Measurements from ENCODE around the gene FBXW5. TPM values are rescaled to one million over a fixed set of nuclear protein-coding genes. Genes with fewer than 3 reads are reported as not detected.
A peak's percentile ranks its signal among the peaks of the same experiment; 100 is the strongest.

FBXW5 gene
- total RNA-seq, 1 experiment from 2014 or later = 50.8 TPM

DNA sequence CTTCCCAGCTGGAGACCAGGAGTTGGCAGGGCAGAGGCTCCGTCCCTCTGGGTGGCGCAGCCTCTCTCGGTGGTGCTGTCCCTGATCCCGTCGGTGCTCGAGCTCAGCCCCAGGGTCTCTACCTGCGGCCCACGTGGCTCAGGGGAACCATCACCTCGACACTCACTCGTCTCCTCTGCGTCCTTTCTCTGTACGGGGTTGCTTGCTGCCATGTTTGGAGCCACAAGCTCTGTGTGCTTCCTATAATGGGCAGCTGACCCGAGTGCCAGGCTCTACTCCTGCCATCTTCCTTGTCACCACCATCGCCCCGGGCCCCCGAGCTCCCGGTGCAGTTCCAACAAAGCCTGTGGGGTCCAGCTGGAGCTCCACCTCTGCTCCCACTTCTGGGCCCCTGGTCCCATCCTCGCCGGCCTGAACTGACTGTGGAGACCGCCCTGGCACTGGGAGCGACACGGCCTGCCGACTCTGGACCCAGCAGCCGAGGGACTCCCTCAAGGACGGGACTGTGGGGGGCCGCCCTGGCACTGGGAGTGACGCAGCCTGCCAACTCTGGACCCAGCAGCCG is 5.0 kb downstream of the FBXW5 start:
- CTCF ChIA-PET = no interaction called here
- intact Hi-C loops (cut with micrococcal nuclease; ENCODE audit: unreplicated experiment) = no loop called here

DNA sequence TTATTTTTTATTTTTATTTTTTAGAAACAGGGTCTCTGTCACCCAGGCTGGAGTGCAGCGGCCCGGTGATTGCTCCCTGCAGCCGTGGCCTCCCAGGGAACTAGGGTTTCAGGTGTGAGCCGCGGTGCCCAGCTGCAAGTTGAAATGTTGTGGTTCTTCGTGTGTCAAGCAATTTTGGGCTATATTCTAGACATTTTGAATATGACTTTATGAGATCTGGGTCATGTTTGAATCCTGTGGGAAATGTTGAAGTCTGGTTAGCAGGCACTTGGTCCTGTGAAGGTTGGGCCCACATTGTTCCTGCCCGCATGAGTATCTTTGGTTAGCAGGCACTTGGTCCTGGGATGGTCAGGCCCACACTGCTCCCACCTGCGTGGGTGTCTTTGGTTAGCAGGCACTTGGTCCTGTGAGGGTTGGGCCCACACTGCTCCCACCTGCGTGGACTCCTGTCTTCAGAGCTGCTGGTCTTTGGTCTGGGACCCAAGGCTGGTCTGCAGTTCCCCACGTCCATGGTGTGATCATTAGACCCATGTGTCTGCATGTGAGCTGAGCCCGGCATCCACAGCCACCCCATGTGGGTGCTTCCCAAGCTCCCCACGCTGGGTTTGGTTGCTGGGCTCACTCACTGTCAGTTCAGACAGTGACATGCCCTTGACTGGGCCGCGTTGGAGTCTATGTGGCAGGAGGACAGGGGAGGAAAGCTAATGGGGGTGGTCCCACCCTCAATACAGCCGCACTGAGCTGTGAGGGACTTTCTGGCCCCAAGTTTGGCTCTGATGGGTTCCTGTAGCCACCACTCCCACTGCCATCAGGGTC is 7.1 kb downstream of the FBXW5 start:
- no TSS peak for BruUV-seq (replicated peaks)
- CTCF ChIA-PET = interaction anchor here (0.6 kb wide), 1 partner anchor 81 kb away, joined by 5 read pairs; no protein-coding TSS in a partner anchor
- peaks cover 68% of the 10 kb centered on the region for H3K36me3 Mint-ChIP-seq (ENCODE audit: insufficient read depth, unreplicated experiment)
- no peaks in the 10 kb centered on the region for H3K27me3 Mint-ChIP-seq (ENCODE audit: unreplicated experiment)
- no peak overlapping the region for H3K4me3 Mint-ChIP-seq (ENCODE audit: low read depth, unreplicated experiment)
- H3K9me3 Mint-ChIP-seq (ENCODE audit: low read depth, unreplicated experiment) = no peaks in the 10 kb centered on the region
- H3K27ac Mint-ChIP-seq (ENCODE audit: unreplicated experiment) = no peak overlapping the region
- intact Hi-C loops (cut with micrococcal nuclease; ENCODE audit: unreplicated experiment) = no loop called here
- DNase-seq = no peak
- H3K4me1 Mint-ChIP-seq (ENCODE audit: low read depth, unreplicated experiment) = peaks cover 8% of the 10 kb centered on the region
- TF ChIP-seq, protein P1, sequence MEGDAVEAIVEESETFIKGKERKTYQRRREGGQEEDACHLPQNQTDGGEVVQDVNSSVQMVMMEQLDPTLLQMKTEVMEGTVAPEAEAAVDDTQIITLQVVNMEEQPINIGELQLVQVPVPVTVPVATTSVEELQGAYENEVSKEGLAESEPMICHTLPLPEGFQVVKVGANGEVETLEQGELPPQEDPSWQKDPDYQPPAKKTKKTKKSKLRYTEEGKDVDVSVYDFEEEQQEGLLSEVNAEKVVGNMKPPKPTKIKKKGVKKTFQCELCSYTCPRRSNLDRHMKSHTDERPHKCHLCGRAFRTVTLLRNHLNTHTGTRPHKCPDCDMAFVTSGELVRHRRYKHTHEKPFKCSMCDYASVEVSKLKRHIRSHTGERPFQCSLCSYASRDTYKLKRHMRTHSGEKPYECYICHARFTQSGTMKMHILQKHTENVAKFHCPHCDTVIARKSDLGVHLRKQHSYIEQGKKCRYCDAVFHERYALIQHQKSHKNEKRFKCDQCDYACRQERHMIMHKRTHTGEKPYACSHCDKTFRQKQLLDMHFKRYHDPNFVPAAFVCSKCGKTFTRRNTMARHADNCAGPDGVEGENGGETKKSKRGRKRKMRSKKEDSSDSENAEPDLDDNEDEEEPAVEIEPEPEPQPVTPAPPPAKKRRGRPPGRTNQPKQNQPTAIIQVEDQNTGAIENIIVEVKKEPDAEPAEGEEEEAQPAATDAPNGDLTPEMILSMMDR (IDR thresholded peaks at IDR 0.05; ENCODE audit: unreplicated experiment) = no peak

More for the DNA sequence above, 5.0 kb downstream of the FBXW5 start:
- H3K36me3 Mint-ChIP-seq (ENCODE audit: insufficient read depth, unreplicated experiment) = peaks cover 74% of the 10 kb centered on the region
- H3K4me3 Mint-ChIP-seq (ENCODE audit: low read depth, unreplicated experiment) = no peak overlapping the region
- H3K27me3 Mint-ChIP-seq (ENCODE audit: unreplicated experiment) = no peaks in the 10 kb centered on the region
- TF ChIP-seq, protein P1 (IDR thresholded peaks at IDR 0.05; ENCODE audit: unreplicated experiment) = no peak
- DNase-seq = no peak
- BruUV-seq (replicated peaks) = no TSS peak
- H3K4me1 Mint-ChIP-seq (ENCODE audit: low read depth, unreplicated experiment) = peaks cover 9% of the 10 kb centered on the region
- H3K9me3 Mint-ChIP-seq (ENCODE audit: low read depth, unreplicated experiment) = no peaks in the 10 kb centered on the region
- peak overlapping the region; percentile 55 for H3K27ac Mint-ChIP-seq (ENCODE audit: unreplicated experiment)

DNA sequence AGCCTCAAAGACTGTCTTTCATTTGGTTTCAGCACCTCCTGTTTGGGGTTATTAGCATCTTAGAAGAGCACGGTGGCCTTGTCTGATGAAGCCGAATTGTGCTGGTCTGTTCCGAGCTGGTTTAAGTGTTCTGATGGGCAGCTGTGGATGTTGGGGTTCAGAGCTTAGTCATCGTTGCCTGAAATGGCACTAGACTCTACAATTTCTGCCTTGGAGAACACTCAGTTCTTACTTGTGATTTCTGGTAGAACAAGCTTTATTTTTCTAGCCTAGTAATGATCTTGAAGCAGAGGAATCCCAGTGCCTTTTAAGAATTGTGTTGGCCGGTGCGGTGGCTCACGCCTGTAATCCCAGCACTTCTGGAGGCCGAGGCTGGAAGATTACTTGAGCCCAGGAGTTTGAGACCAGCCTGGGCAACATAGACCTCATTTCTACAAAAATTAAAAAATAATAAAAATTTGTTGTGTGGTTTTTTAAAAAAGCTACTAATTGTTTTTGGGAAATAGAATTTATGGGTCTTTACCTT is 7.8 kb downstream of the FBXW5 start:
- Mint-ChIP-seq H3K9me3 (ENCODE audit: low read depth, unreplicated experiment) (no peaks in the 10 kb centered on the region), H3K36me3 (ENCODE audit: insufficient read depth, unreplicated experiment) (peaks cover 62% of the 10 kb centered on the region), H3K4me1 (ENCODE audit: low read depth, unreplicated experiment) (peaks cover 8% of the 10 kb centered on the region), H3K27me3 (ENCODE audit: unreplicated experiment) (no peaks in the 10 kb centered on the region), H3K4me3 (ENCODE audit: low read depth, unreplicated experiment) (no peak overlapping the region), H3K27ac (ENCODE audit: unreplicated experiment) (no peak overlapping the region)
- CTCF ChIA-PET = no interaction called here
- no peak for DNase-seq
- BruUV-seq (replicated peaks) = no TSS peak
- intact Hi-C loops (cut with micrococcal nuclease; ENCODE audit: unreplicated experiment) = no loop called here
- TF ChIP-seq, protein P1 (IDR thresholded peaks at IDR 0.05; ENCODE audit: unreplicated experiment) = no peak

DNA sequence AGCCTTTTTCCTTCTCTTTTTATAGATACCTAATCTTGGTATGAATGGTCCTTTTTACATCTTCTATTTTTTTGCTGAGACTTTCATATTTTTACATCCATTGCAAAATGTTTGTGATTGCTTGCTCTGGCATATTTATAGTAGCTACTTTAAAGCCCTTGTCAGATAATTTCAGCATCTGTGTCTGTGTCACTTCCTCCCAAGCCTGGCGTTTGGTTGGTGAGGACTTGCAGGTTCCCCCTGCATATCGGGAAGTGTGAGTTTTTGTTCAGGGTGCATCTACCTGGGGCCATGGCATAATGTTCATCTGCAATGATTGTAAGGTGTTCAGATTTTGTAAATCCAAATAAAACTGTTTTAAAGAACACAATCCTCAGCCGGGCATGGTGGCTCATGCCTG is 8.9 kb downstream of the FBXW5 start:
- H3K36me3 Mint-ChIP-seq (ENCODE audit: insufficient read depth, unreplicated experiment) = peaks cover 57% of the 10 kb centered on the region
- no peaks in the 10 kb centered on the region for H3K9me3 Mint-ChIP-seq (ENCODE audit: low read depth, unreplicated experiment)
- H3K4me3 Mint-ChIP-seq (ENCODE audit: low read depth, unreplicated experiment) = no peak overlapping the region
- CTCF ChIA-PET = interaction anchor here (0.7 kb wide), 2 partner anchors 17 to 599 kb away, joined by 4 to 9 read pairs; no protein-coding TSS in a partner anchor
- no peaks in the 10 kb centered on the region for H3K27me3 Mint-ChIP-seq (ENCODE audit: unreplicated experiment)
- TF ChIP-seq, protein P1 (IDR thresholded peaks at IDR 0.05; ENCODE audit: unreplicated experiment) = no peak
- DNase-seq = no peak
- no TSS peak for BruUV-seq (replicated peaks)
- no peak overlapping the region for H3K27ac Mint-ChIP-seq (ENCODE audit: unreplicated experiment)
- peaks cover 8% of the 10 kb centered on the region for H3K4me1 Mint-ChIP-seq (ENCODE audit: low read depth, unreplicated experiment)
- intact Hi-C loops (cut with micrococcal nuclease; ENCODE audit: unreplicated experiment) = no loop called here
